ENCODE data around the gene EHMT1.

DNA sequence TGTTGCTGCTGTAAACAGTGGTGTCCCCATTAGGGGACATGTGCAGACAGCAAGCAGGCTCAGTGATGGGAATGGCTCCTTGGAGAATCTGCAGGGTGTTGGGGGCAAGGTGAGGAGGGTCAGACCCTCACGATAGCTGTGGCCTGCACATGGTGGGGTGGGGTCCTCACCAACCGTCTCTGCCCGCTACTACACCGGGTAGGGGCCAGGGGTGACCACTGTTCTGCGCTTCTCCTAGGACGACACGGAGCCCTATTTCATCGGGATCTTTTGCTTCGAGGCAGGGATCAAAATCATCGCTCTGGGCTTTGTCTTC lies 263.7 kb downstream of the EHMT1 start:
- TF ChIP-seq, protein P1, sequence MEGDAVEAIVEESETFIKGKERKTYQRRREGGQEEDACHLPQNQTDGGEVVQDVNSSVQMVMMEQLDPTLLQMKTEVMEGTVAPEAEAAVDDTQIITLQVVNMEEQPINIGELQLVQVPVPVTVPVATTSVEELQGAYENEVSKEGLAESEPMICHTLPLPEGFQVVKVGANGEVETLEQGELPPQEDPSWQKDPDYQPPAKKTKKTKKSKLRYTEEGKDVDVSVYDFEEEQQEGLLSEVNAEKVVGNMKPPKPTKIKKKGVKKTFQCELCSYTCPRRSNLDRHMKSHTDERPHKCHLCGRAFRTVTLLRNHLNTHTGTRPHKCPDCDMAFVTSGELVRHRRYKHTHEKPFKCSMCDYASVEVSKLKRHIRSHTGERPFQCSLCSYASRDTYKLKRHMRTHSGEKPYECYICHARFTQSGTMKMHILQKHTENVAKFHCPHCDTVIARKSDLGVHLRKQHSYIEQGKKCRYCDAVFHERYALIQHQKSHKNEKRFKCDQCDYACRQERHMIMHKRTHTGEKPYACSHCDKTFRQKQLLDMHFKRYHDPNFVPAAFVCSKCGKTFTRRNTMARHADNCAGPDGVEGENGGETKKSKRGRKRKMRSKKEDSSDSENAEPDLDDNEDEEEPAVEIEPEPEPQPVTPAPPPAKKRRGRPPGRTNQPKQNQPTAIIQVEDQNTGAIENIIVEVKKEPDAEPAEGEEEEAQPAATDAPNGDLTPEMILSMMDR (conservative IDR thresholded peaks at IDR 0.05; ENCODE audit: low read length), result no peak
- no peak for TF ChIP-seq EZH2phosphoT487 (IDR thresholded peaks at IDR 0.05; ENCODE audit: borderline replicate concordance)

All from Loucy (cell line).